H1 (cell line): ENCODE measurements around the gene PGAP3. TPM values are rescaled to one million over a fixed set of nuclear protein-coding genes. Genes with fewer than 3 reads are reported as not detected.

ENCODE experiments used
- CTCF ChIA-PET: fragments of 300-600 bp; sonication (Branson Sonifier 250); formaldehyde crosslinking; loops from one replicate; lab custom pipeline; 2021; ENCODE audit not compliant: partially characterized antibody; lab: Charles Lee
- POLR2A ChIA-PET: fragments of 300-600 bp; sonication (Branson Sonifier 250); formaldehyde crosslinking; loops from one replicate; lab custom pipeline; 2021; ENCODE audit warnings: inconsistent platforms; ENCODE audit not compliant: partially characterized antibody; lab: Charles Lee
- DNase-seq, 2 experiments: peaks; one replicate each; pipeline versions ENCODE4 v3.0.0 to v3.0.0-alpha.2; 2010 to 2022; ENCODE audit warnings: low spot score in 2 of 2, low read depth in 1 of 2, mixed read lengths in 1 of 2
- FAIRE-seq: peaks from 2 replicates; lab custom pipeline; 2011; peaks lifted over from hg19 to GRCh38; lab: Jason Lieb, UNC
- H2AFZ ChIP-seq: 2 replicates; pipeline ENCODE4 v1.8.1; 2012; ENCODE audit warnings: low read length, inconsistent platforms
- H2AK5ac ChIP-seq: 2 replicates; pipeline ENCODE4 v1.6.1; 2013; ENCODE audit warnings: low read depth, low read length
- H2BK120ac ChIP-seq: replicated peaks from 2 replicates; pipeline ENCODE3; 2013; ENCODE audit warnings: low read depth, low read length, inconsistent platforms
- H2BK12ac ChIP-seq: 2 replicates; pipeline ENCODE4 v1.6.1; 2013; ENCODE audit warnings: low read depth, low read length
- H2BK15ac ChIP-seq: 2 replicates; pipeline ENCODE4 v1.6.1; 2013; ENCODE audit warnings: low read length
- H2BK20ac ChIP-seq: 2 replicates; pipeline ENCODE4 v1.6.1; 2013; ENCODE audit warnings: low read length
- H2BK5ac ChIP-seq: 2 replicates; pipeline ENCODE4 v1.6.1; 2013; ENCODE audit warnings: low read depth, low read length
- H3K14ac ChIP-seq: 2 replicates; pipeline ENCODE4 v1.6.1; 2013; ENCODE audit warnings: inconsistent platforms; ENCODE audit not compliant: insufficient read length
- H3K18ac ChIP-seq: 2 replicates; pipeline ENCODE4 v1.6.1; 2013; ENCODE audit warnings: low read length; ENCODE audit errors: extremely low read depth
- H3K23ac ChIP-seq: 2 replicates; pipeline ENCODE4 v1.6.1; 2013; ENCODE audit warnings: inconsistent platforms; ENCODE audit not compliant: insufficient read length
- H3K23me2 ChIP-seq: 2 replicates; pipeline ENCODE4 v1.6.1; 2013; ENCODE audit warnings: low read depth, low read length
- H3K27ac ChIP-seq: 2 replicates; pipeline ENCODE4 v1.6.1; 2011; ENCODE audit warnings: low read depth, low read length, inconsistent platforms
- H3K27me3 ChIP-seq, 4 experiments: replicated peaks in 1 of 4; 1 replicate in 1 of 4; 2 replicates in 3 of 4; pipeline versions ENCODE4 v1.6.1 to v1.8.1; 2011 to 2013; ENCODE audit warnings: low read length in 3 of 4, mild to moderate bottlenecking in 3 of 4, inconsistent platforms in 2 of 4, mixed read lengths in 2 of 4, moderate library complexity in 1 of 4; ENCODE audit not compliant: control insufficient read depth in 3 of 4, insufficient read depth in 3 of 4; ENCODE audit errors: extremely low read depth in 1 of 4
- H3K36me3 ChIP-seq, 4 experiments: 2 replicates each; pipeline versions ENCODE4 v1.6.1 to v1.8.1; 2011 to 2013; ENCODE audit warnings: mild to moderate bottlenecking in 4 of 4, low read length in 3 of 4, moderate library complexity in 2 of 4, control low read depth in 1 of 4, inconsistent platforms in 1 of 4; ENCODE audit not compliant: insufficient read depth in 4 of 4, control insufficient read depth in 2 of 4
- H3K4ac ChIP-seq: replicated peaks from 2 replicates; pipeline ENCODE3; 2013; ENCODE audit warnings: low read length, low read depth, mixed read lengths, inconsistent platforms; ENCODE audit not compliant: insufficient read length
- H3K4me1 ChIP-seq, 4 experiments: replicated peaks in 1 of 4; 1 replicate in 1 of 4; 2 replicates in 3 of 4; pipeline versions ENCODE4 v1.6.1 to v1.8.1; 2011 to 2013; ENCODE audit warnings: low read length in 3 of 4, inconsistent platforms in 2 of 4, mixed read lengths in 1 of 4; ENCODE audit not compliant: insufficient read depth in 4 of 4, control insufficient read depth in 3 of 4
- H3K4me2 ChIP-seq, 2 experiments: 2 replicates each; pipeline versions ENCODE4 v1.6.1 to v1.8.1; 2011 to 2013; ENCODE audit warnings: low read depth in 2 of 2, low read length in 2 of 2, control low read depth in 1 of 2, inconsistent platforms in 1 of 2, mild to moderate bottlenecking in 1 of 2; ENCODE audit not compliant: insufficient read depth in 1 of 2
- H3K4me3 ChIP-seq, 4 experiments: fragments of 200-600, 300-600 bp in 1 of 4; sonication (generic), shearing (Covaris generic), sonication (Bioruptor Twin) in 1 of 4; 2 replicates each; pipeline versions ENCODE4 v1.5.1 to v1.8.1; 2011 to 2016; ENCODE audit warnings: low read length in 4 of 4, low read depth in 3 of 4, control low read depth in 2 of 4, inconsistent platforms in 2 of 4, mild to moderate bottlenecking in 2 of 4, mixed read lengths in 1 of 4, moderate library complexity in 1 of 4; ENCODE audit not compliant: insufficient read depth in 2 of 4; ENCODE audit errors: extremely low read depth in 1 of 4
- H3K56ac ChIP-seq: replicated peaks from 2 replicates; pipeline ENCODE3; 2013; ENCODE audit warnings: low read depth, mild to moderate bottlenecking, mixed read lengths, low read length, inconsistent platforms; ENCODE audit not compliant: insufficient read length
- H3K79me1 ChIP-seq: 2 replicates; pipeline ENCODE4 v1.6.1; 2013; ENCODE audit warnings: low read depth, low read length, control low read depth
- H3K79me2 ChIP-seq, 2 experiments: 2 replicates each; pipeline versions ENCODE4 v1.6.1 to v1.8.1; 2012 to 2013; ENCODE audit warnings: low read length in 2 of 2, mild to moderate bottlenecking in 2 of 2, inconsistent platforms in 1 of 2; ENCODE audit not compliant: insufficient read depth in 2 of 2, control insufficient read depth in 1 of 2
- H3K9ac ChIP-seq, 4 experiments: replicated peaks in 1 of 4; 1 replicate in 1 of 4; 2 replicates in 3 of 4; pipeline versions ENCODE4 v1.6.1 to v1.8.1; 2011 to 2013; ENCODE audit warnings: low read depth in 3 of 4, low read length in 3 of 4, control low read depth in 2 of 4, mild to moderate bottlenecking in 2 of 4, moderate library complexity in 2 of 4, inconsistent platforms in 1 of 4; ENCODE audit errors: extremely low read depth in 1 of 4
- H3K9me3 ChIP-seq, 2 experiments: 2 replicates each; pipeline versions ENCODE4 v1.6.1 to v1.8.1; 2012 to 2013; ENCODE audit warnings: mild to moderate bottlenecking in 2 of 2, moderate library complexity in 2 of 2, control low read depth in 1 of 2, inconsistent platforms in 1 of 2, low read depth in 1 of 2, low read length in 1 of 2, mixed read lengths in 1 of 2; ENCODE audit not compliant: insufficient read depth in 2 of 2
- H4K20me1 ChIP-seq, 2 experiments: replicated peaks in 1 of 2; 2 replicates each; pipeline versions ENCODE3 to v1.8.1; 2011 to 2013; ENCODE audit warnings: inconsistent platforms in 2 of 2, low read length in 2 of 2, mild to moderate bottlenecking in 1 of 2; ENCODE audit not compliant: insufficient read depth in 2 of 2, control insufficient read depth in 1 of 2
- H4K5ac ChIP-seq: 2 replicates; pipeline ENCODE4 v1.6.1; 2013; ENCODE audit warnings: low read length, low read depth, mixed read lengths, inconsistent platforms; ENCODE audit not compliant: insufficient read length
- H4K8ac ChIP-seq: 2 replicates; pipeline ENCODE4 v1.8.0; 2013; ENCODE audit warnings: mild to moderate bottlenecking, moderate library complexity, low read length, inconsistent platforms; ENCODE audit not compliant: insufficient read depth; ENCODE audit errors: extremely low read depth
- H4K91ac ChIP-seq: replicated peaks from 2 replicates; pipeline ENCODE3; 2013; ENCODE audit warnings: low read length, mixed read lengths, inconsistent platforms; ENCODE audit not compliant: insufficient read length
- BCL11A ChIP-seq, 2 experiments: IDR thresholded peaks; one replicate each; pipeline ENCODE4 v1.6.1; 2011; ENCODE audit warnings: low read depth in 2 of 2, low read length in 2 of 2, mild to moderate bottlenecking in 2 of 2
- CREB1 ChIP-seq: IDR thresholded peaks from 2 replicates; pipeline ENCODE4 v1.6.1; 2012; ENCODE audit warnings: inconsistent platforms
- CTCF ChIP-seq, 3 experiments: IDR thresholded peaks; 1 replicate in 2 of 3; 2 replicates in 1 of 3; pipeline versions ENCODE4 v1.5.1 to v1.6.1; 2011; ENCODE audit warnings: low read length in 3 of 3, mild to moderate bottlenecking in 3 of 3, inconsistent platforms in 2 of 3, low read depth in 1 of 3, moderate library complexity in 1 of 3; ENCODE audit not compliant: insufficient read depth in 1 of 3; ENCODE audit errors: control extremely low read depth in 1 of 3
- HDAC2 ChIP-seq, 2 experiments: fragments of 300-600 bp in 1 of 2; sonication (generic) in 1 of 2; IDR thresholded peaks; 2 replicates each; pipeline ENCODE4 v1.6.1; 2011 to 2012; ENCODE audit warnings: low read depth in 2 of 2, low read length in 2 of 2, mild to moderate bottlenecking in 2 of 2, moderate library complexity in 2 of 2, borderline replicate concordance in 1 of 2, inconsistent platforms in 1 of 2
- PHF8 ChIP-seq: fragments of 200-600 bp; sonication (generic); conservative IDR thresholded peaks from 2 replicates; pipeline ENCODE4 v1.7.1; 2012; ENCODE audit warnings: low read depth, mild to moderate bottlenecking, inconsistent platforms, low read length, moderate library complexity
- RNF2 ChIP-seq: fragments of 200-900, 300-1000 bp; sonication (generic); IDR thresholded peaks from 2 replicates; pipeline ENCODE4 v1.7.1; 2016; ENCODE audit warnings: borderline replicate concordance, low read depth, mild to moderate bottlenecking, antibody characterized with exemption, low read length; ENCODE audit not compliant: poor library complexity, severe bottlenecking; ENCODE audit errors: missing control alignments
- SIN3A ChIP-seq, 2 experiments: IDR thresholded peaks in 1 of 2; conservative IDR thresholded peaks in 1 of 2; 2 replicates each; pipeline ENCODE4 v1.6.1; 2011 to 2012; ENCODE audit warnings: low read length in 2 of 2, improper control_type of control experiment in 1 of 2, low read depth in 1 of 2, mild to moderate bottlenecking in 1 of 2
- SIRT6 ChIP-seq: IDR thresholded peaks from one replicate; pipeline ENCODE4 v1.7.1; 2012; ENCODE audit warnings: low read length, inconsistent platforms
- SP4 ChIP-seq: IDR thresholded peaks from 2 replicates; pipeline ENCODE4 v1.6.1; 2012; ENCODE audit warnings: low read length, inconsistent platforms
- SRF ChIP-seq: IDR thresholded peaks from 2 replicates; pipeline ENCODE4 v1.6.1; 2011; ENCODE audit warnings: mild to moderate bottlenecking, low read depth, low read length, moderate library complexity
- TBP ChIP-seq: IDR thresholded peaks from 2 replicates; pipeline ENCODE4 v1.6.1; 2011; ENCODE audit warnings: low read depth, low read length, improper control_type of control experiment
- WGBS, 2 experiments: shearing (Covaris generic) in 1 of 2; methylation state at CpG; one replicate each; pipeline versions ENCODE4 v1.1.6 to v1.1.7; 2013 to 2015; ENCODE audit warnings: low lambda C conversion rate in 2 of 2, mixed read lengths in 2 of 2, inconsistent platforms in 1 of 2, low coverage in 1 of 2, missing lambda C conversion rate in 1 of 2; ENCODE audit not compliant: insufficient replicate concordance in 2 of 2, insufficient coverage in 1 of 2, insufficient read length in 1 of 2; ENCODE audit errors: extremely low coverage in 1 of 2, missing lambda C conversion rate in 1 of 2; 5-methylcytosine and 5-hydroxymethylcytosine counted together
- polyA plus RNA-seq, 7 experiments: library from polyadenylated mRNA; depleted of rRNA in 3 of 7; stranded (reverse) in 5 of 7; unstranded in 2 of 7; fragments of >200 nt in 5 of 7; fragments of 200-250 nt in 2 of 7; gene quantifications; 1 replicate in 5 of 7; 2 replicates in 1 of 7; 4 replicates in 1 of 7; pipeline versions ENCODE4 v1.2.1 to v1.2.3, GENCODE V29; 2011 to 2013; ENCODE audit warnings: missing spikeins in 2 of 7, mixed read lengths in 2 of 7
- total RNA-seq: library from RNA; stranded (reverse); fragmentation: NEBNext Ultra II Directional; extraction: Animal tissue kit (Norgen Biotek cat#: 25700); gene quantifications from 2 replicates; pipeline ENCODE4 v1.2.1, GENCODE V29; 2021

The PGAP3 gene
- total and polyA plus RNA-seq, 2 of the 8 experiments (the other 6 are each of a cell fraction or from before 2014, with no cell fraction given): 21.0 to 30.7 TPM

GRCh38 chr17:39711851-39712250 lies 24.0 kb upstream of the PGAP3 start:
- H3K4me2 ChIP-seq: no peak overlapping the region
- no peak overlapping the region for H3K9ac ChIP-seq
- no peak overlapping the region for H2BK12ac ChIP-seq
- H3K23me2 ChIP-seq: no peaks in the 10 kb centered on the region
- POLR2A ChIA-PET: interaction anchor here (0.9 to 4.0 kb wide), 3 partner anchors 18 to 330 kb away, joined by 3 to 19 read pairs (median 6); partner anchors contain the start of genes MIEN1 and PGAP3
- FAIRE-seq: no peak
- peaks cover 22 to 30% of the 10 kb centered on the region in 2 experiments for H4K20me1 ChIP-seq
- no peak overlapping the region for H3K23ac ChIP-seq
- no peak overlapping the region for H2BK120ac ChIP-seq
- H3K79me1 ChIP-seq: peaks cover 4% of the 10 kb centered on the region
- H3K4ac ChIP-seq: no peak overlapping the region
- DNase-seq: no peak
- peaks cover 0 to 35% of the 10 kb centered on the region in 2 experiments; a peak in 2 of 4 replicates for H3K79me2 ChIP-seq
- H3K14ac ChIP-seq: no peak overlapping the region
- H3K36me3 ChIP-seq: peaks cover 41 to 93% (median 76%) of the 10 kb centered on the region in 4 experiments
- no peak overlapping the region for H3K4me3 ChIP-seq
- no peak overlapping the region for H4K91ac ChIP-seq
- no peak overlapping the region for H2AK5ac ChIP-seq
- no peak overlapping the region for H2BK5ac ChIP-seq
- no peaks in the 10 kb centered on the region; a peak in 2 of 7 replicates for H3K4me1 ChIP-seq
- no peak overlapping the region for H4K5ac ChIP-seq
- no peaks in the 10 kb centered on the region for H3K9me3 ChIP-seq
- 94% methylated on average over 10 of the region's 10 CpGs; no CpG with 5 or more reads in 1 of the 2 experiments for WGBS, 2 experiments
- no peak overlapping the region for H2BK20ac ChIP-seq
- CTCF ChIA-PET: interaction anchor here (0.9 to 52.4 kb wide), 3 partner anchors 18 to 78 kb away, joined by 3 to 1885 read pairs (median 5); partner anchors contain the start of genes PNMT, PPP1R1B and STARD3
- H3K27ac ChIP-seq: no peak overlapping the region
- no peak overlapping the region for H3K56ac ChIP-seq
- no peak overlapping the region for H2BK15ac ChIP-seq
- H4K8ac ChIP-seq: no peak overlapping the region
- H3K27me3 ChIP-seq: no peaks in the 10 kb centered on the region
- no peak overlapping the region for H3K18ac ChIP-seq
- H2AFZ ChIP-seq: no peak overlapping the region
- TF ChIP-seq HDAC2 (IDR thresholded peaks at IDR 0.05; ENCODE audit: borderline replicate concordance in 1 of 2, low read depth in 2 of 2, low read length in 2 of 2): no peak
- no peak for TF ChIP-seq TBP
- TF ChIP-seq SRF: no peak
- no peak for TF ChIP-seq SIN3A (conservative IDR thresholded peaks at IDR 0.05 in 1 of 2, IDR thresholded peaks at IDR 0.05 in 1 of 2; ENCODE audit: low read depth in 1 of 2, low read length in 2 of 2)
- no peak for TF ChIP-seq PHF8
- TF ChIP-seq SIRT6: no peak
- no peak for TF ChIP-seq BCL11A (IDR thresholded peaks at IDR 0.05; ENCODE audit: low read depth in 2 of 2, low read length in 2 of 2)
- no peak for TF ChIP-seq CTCF (IDR thresholded peaks at IDR 0.05; ENCODE audit: control extremely low read depth in 1 of 3, insufficient read depth in 1 of 3, low read depth in 1 of 3, low read length in 3 of 3)
- TF ChIP-seq SP4: no peak
- no peak for TF ChIP-seq RNF2
- TF ChIP-seq CREB1: no peak
